HEK293 (cell line): ENCODE results near the gene MPV17.

ENCODE experiments used
- ATF2 ChIP-seq: fragments of 450-650 bp; formaldehyde crosslinking; IDR thresholded peaks from 2 replicates; pipeline ENCODE4 v1.5.1; 2016; ENCODE audit warnings: missing biosample characterization, missing genetic modification characterization, low read depth
- BCL11A ChIP-seq: fragments of 450-650 bp; formaldehyde crosslinking; IDR thresholded peaks from 2 replicates; pipeline ENCODE4 v1.5.1; 2016; ENCODE audit warnings: low read depth, missing biosample characterization, missing genetic modification characterization
- CTCF ChIP-seq: fragments of 450-650 bp; formaldehyde crosslinking; IDR thresholded peaks from 2 replicates; pipeline ENCODE4 v1.5.1; 2016; ENCODE audit warnings: missing biosample characterization, missing genetic modification characterization
- GLIS2 ChIP-seq: fragments of 450-650 bp; formaldehyde crosslinking; IDR thresholded peaks from 2 replicates; pipeline ENCODE4 v1.5.1; 2016; ENCODE audit warnings: missing biosample characterization, missing genetic modification characterization
- KLF16 ChIP-seq: fragments of 450-650 bp; formaldehyde crosslinking; IDR thresholded peaks from 2 replicates; pipeline ENCODE4 v1.5.1; 2017; ENCODE audit warnings: missing biosample characterization, missing genetic modification characterization
- PATZ1 ChIP-seq: fragments of 450-650 bp; formaldehyde crosslinking; IDR thresholded peaks from 2 replicates; pipeline ENCODE4 v1.5.1; 2016; ENCODE audit warnings: missing biosample characterization, missing genetic modification characterization
- PBX3 ChIP-seq: sonication (generic); formaldehyde crosslinking; IDR thresholded peaks from 2 replicates; pipeline ENCODE4 v1.8.1; 2022; ENCODE audit warnings: mild to moderate bottlenecking, moderate library complexity, missing genetic modification reagents
- PRDM10 ChIP-seq: fragments of 450-650 bp; formaldehyde crosslinking; IDR thresholded peaks from 2 replicates; pipeline ENCODE4 v1.5.1; 2016; ENCODE audit warnings: missing biosample characterization, missing genetic modification characterization
- SCRT2 ChIP-seq: fragments of 450-650 bp; formaldehyde crosslinking; IDR thresholded peaks from 2 replicates; pipeline ENCODE4 v1.5.1; 2016; ENCODE audit warnings: missing biosample characterization, missing genetic modification characterization
- SP3 ChIP-seq: fragments of 450-650 bp; formaldehyde crosslinking; IDR thresholded peaks from 2 replicates; pipeline ENCODE4 v1.5.1; 2016; ENCODE audit warnings: missing biosample characterization, missing genetic modification characterization
- WT1 ChIP-seq: fragments of 450-650 bp; formaldehyde crosslinking; IDR thresholded peaks from 2 replicates; pipeline ENCODE4 v1.5.1; 2016; ENCODE audit warnings: missing biosample characterization, missing genetic modification characterization
- YY1 ChIP-seq: fragments of 450-650 bp; formaldehyde crosslinking; IDR thresholded peaks from 2 replicates; pipeline ENCODE4 v1.5.1; 2018; ENCODE audit warnings: missing biosample characterization, missing genetic modification characterization
- ZBTB10 ChIP-seq: fragments of 450-650 bp; formaldehyde crosslinking; IDR thresholded peaks from 2 replicates; pipeline ENCODE4 v1.5.1; 2016; ENCODE audit warnings: missing biosample characterization, missing genetic modification characterization
- ZBTB26 ChIP-seq: fragments of 450-650 bp; formaldehyde crosslinking; optimal IDR thresholded peaks from 2 replicates; pipeline ENCODE3; 2016; ENCODE audit warnings: missing biosample characterization, mild to moderate bottlenecking, missing genetic modification characterization
- ZBTB8A ChIP-seq: fragments of 450-650 bp; formaldehyde crosslinking; IDR thresholded peaks from 2 replicates; pipeline ENCODE4 v1.5.1; 2016; ENCODE audit warnings: missing biosample characterization, missing genetic modification characterization
- ZNF10 ChIP-seq: fragments of 450-650 bp; formaldehyde crosslinking; IDR thresholded peaks from 2 replicates; pipeline ENCODE4 v1.5.1; 2017; ENCODE audit warnings: missing biosample characterization, missing genetic modification characterization
- ZNF2 ChIP-seq: fragments of 450-650 bp; formaldehyde crosslinking; IDR thresholded peaks from 2 replicates; pipeline ENCODE4 v1.5.1; 2016; ENCODE audit warnings: missing biosample characterization, missing genetic modification characterization
- ZNF341 ChIP-seq: fragments of 450-650 bp; formaldehyde crosslinking; IDR thresholded peaks from 2 replicates; pipeline ENCODE4; 2016; ENCODE audit warnings: low read depth, missing biosample characterization, missing genetic modification characterization
- ZNF350 ChIP-seq: fragments of 450-650 bp; formaldehyde crosslinking; IDR thresholded peaks from 2 replicates; pipeline ENCODE4 v1.5.0; 2017; ENCODE audit warnings: missing biosample characterization, mild to moderate bottlenecking, missing genetic modification characterization
- ZNF391 ChIP-seq: fragments of 450-650 bp; formaldehyde crosslinking; IDR thresholded peaks from 2 replicates; pipeline ENCODE4 v1.5.1; 2016; ENCODE audit warnings: low read depth, missing biosample characterization, missing genetic modification characterization, borderline replicate concordance
- ZNF549 ChIP-seq: fragments of 450-650 bp; IDR thresholded peaks from 2 replicates; pipeline ENCODE4 v1.5.1; 2018; ENCODE audit warnings: missing biosample characterization, missing genetic modification characterization, mild to moderate bottlenecking, inconsistent platforms, moderate library complexity
- ZNF561 ChIP-seq: fragments of 450-650 bp; IDR thresholded peaks from 2 replicates; pipeline ENCODE4 v1.5.1; 2018; ENCODE audit warnings: missing biosample characterization, missing genetic modification characterization, borderline replicate concordance
- ZNF777 ChIP-seq: fragments of 450-650 bp; formaldehyde crosslinking; IDR thresholded peaks from 2 replicates; pipeline ENCODE4 v1.5.1; 2017; ENCODE audit warnings: missing biosample characterization, missing genetic modification characterization, borderline replicate concordance
- ZNF791 ChIP-seq: fragments of 450-650 bp; formaldehyde crosslinking; IDR thresholded peaks from 2 replicates; pipeline ENCODE4 v1.5.1; 2016; ENCODE audit warnings: missing biosample characterization, missing genetic modification characterization

MPV17 gene

GRCh38 chr2:27264753-27265535 is 58.0 kb downstream of the MPV17 start (continued):
- TF ChIP-seq ZBTB26 (tag by site-specific recombination) (peak; percentile 65), PATZ1 (peak; percentile 77), ZNF341 (tag by site-specific recombination) (no peak), CTCF (tag by site-specific recombination) (peak; percentile 98), YY1 (tag by site-specific recombination) (peak; percentile 73; the same call in 1 of the 2 replicates), ZNF791 (tag by site-specific recombination) (no peak), ZNF549 (no peak), SP3 (tag by site-specific recombination) (peak; percentile 20; the same call in 1 of the 2 replicates), BCL11A (tag by site-specific recombination) (0 out of 2 replicates have a peak, but pooled peaks have one; percentile 46), ATF2 (tag by site-specific recombination) (0 out of 2 replicates have a peak, but pooled peaks have one; percentile 31), ZBTB8A (tag by site-specific recombination) (peak; percentile 99), PBX3 (CRISPR knock-in tag) (peak; percentile 69; the same call in 1 of the 2 replicates), GLIS2 (tag by site-specific recombination) (peak; percentile 7; the same call in 1 of the 2 replicates), ZNF391 (tag by site-specific recombination) (0 out of 2 replicates have a peak, but pooled peaks have one; percentile 31), ZNF561 (tag by site-specific recombination) (peak; percentile 95), WT1 (no peak), ZNF10 (tag by site-specific recombination) (peak; percentile 62; the same call in 1 of the 2 replicates), ZNF350 (tag by site-specific recombination) (no peak), ZNF2 (tag by site-specific recombination) (peak; percentile 28; the same call in 1 of the 2 replicates), SCRT2 (tag by site-specific recombination) (peak; percentile 31), ZNF777 (tag by site-specific recombination) (peak; percentile 95), PRDM10 (tag by site-specific recombination) (peak; percentile 60; the same call in 1 of the 2 replicates), ZBTB10 (peak; percentile 72), KLF16 (tag by site-specific recombination) (0 out of 2 replicates have a peak, but pooled peaks have one; percentile 7)
